Stimulated activated CD4-positive, alpha-beta T cell treated with anti-CD3 and anti-CD28 coated beads, Interleukin-15, amount 100 ng/mL, for 1 hour (primary cell): ENCODE measurements around the gene SIK2.
"Not testable (repeated sequence)": the region's sequence is repeated elsewhere in the genome, so short reads cannot be mapped to it uniquely, and the experiment has no call there.

ENCODE experiments used
- DNase-seq, 2 donors: peaks; one replicate each; pipeline ENCODE4 v3.0.0-alpha.2; 2020; ENCODE audit warnings: low read depth in 1 of 2, low spot score in 1 of 2

The SIK2 gene

DNA sequence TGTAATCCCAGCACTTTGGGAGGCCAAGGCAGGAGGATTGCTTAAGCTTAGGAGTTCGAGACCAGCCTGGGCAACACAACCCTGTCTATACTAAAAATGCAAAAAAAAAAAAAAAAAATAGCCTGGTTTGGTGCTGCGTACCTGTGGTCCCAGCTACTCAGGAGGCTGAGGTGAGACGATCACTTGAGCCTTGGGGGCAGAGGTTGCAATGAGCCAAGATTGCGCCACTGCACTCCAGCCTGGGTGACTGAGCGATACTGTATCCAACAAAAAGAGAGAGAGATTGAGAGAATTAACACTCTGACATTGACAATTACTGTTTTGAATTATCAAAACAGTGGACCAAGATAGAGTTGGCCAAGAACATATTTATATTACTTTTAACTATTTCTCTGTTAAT lies 53.7 kb downstream of the SIK2 start:
- DNase-seq = no peak

DNA sequence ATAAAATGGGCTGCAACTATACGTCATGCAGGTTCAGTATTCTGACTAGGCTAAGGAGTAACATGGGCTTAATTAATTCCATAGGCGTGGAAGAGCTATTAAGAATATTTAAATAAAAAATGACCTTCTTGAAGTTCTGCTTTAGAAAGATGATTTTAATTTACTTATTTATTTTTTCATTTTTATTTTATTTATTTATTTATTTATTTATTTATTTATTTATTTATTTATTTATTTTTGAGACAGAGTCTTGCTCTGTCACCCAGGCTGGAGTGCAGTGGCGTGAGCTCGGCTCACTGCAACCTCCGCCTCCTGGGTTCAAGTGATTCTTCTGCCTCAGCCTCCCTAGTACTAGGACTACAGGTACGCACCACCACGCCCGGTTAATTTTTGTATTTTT lies 55.7 kb downstream of the SIK2 start:
- DNase-seq = not testable (repeated sequence)

DNA sequence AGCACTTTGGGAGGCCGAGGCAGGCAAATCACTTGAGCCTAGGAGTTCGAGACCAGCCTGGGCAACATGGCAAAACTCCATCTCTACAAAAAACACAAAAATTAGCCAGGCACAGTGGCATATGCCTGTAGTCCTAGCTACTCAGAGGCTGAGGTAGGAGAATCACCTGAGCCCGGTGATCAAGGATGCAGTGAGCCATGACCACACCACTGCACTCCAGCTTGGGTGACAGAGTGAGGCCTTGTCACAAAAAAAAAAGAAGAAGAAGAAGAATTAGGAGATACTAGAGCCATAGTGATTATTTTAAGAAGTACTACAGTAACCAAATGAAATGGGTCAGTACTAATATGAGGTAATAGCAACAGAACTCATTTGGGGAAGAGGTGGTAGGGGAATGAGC lies 56.2 kb downstream of the SIK2 start:
- DNase-seq = not testable (repeated sequence)

DNA sequence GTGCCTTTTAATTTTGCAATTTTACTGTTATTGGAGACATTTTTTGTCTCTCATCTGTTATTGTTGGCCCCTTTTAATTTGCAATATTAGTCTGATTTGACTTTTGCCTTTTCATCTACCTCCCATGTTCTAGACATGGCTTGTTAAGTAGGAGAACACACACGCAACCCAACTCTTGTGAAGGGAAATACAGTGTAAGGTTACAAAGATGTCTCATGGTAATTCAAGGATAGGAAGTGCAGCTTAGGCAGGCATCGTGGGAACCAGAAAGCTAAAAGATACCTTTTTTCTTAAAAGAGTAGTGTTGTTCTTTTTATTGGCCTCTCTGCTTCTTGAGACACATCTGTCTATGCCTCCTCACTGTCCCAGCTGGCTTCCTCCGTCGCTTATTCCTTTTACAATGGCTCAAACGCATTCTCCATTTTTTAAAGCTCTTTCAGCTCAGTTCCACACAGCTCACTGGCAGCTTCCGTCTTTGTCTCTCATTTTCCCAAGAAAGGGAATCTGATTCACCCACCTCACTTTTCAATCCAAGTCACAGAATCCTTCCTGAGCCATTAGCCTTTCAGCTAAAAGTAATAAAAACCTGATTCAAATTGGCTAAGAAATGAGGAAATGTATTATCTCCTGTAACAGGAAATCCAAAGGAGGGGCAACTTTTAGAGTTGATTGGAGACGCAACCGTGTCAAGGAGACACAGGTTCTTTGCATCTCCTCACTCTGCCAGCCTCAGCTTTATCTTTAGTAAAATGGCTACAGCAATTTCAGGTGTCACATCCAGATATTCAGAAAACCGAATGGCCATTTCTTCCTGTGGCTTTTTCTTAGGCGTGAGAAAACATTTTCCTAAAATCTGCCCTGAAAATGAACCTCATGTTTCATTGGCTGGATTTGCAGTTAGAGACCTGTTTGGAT lies 57.2 kb downstream of the SIK2 start:
- DNase-seq = no peak

DNA sequence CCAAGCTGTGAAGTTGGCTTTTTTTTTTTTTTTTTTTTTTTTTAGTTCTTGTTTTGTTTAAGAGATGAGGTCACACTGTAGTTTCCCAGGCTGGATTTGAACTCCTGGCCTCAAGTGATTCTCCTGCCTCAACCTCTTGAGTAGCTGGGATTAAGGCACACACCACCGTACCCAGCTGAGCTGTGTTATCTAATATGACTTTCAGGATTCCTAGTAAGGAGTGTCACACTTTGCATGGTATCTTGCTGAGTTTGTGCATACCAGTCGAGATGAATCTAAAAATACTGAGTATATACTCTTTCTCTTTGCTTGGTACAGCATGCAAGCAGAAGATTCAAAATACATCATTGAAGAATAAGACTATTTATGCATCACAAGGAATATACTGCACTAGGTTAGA lies 58.6 kb downstream of the SIK2 start:
- no peak for DNase-seq

DNA sequence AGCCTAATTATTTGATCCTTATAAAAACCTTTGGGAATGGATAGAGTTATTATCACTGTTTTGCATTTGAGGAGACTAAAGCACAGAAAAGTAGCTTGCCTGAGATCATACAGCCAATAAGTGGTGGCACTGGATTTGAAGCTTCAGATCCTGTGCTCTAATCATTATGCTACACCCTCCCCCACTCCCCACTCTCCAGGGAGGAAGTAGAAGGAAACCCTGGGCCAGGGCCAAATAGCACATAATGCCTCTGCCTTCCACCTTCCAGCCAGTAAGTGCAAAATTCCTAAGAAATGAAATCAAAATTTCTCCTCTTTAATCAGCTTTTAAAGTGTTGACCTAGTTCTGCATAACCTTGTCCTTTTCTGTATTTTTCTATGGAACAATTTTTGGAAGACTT lies 61.6 kb downstream of the SIK2 start:
- DNase-seq = no peak

DNA sequence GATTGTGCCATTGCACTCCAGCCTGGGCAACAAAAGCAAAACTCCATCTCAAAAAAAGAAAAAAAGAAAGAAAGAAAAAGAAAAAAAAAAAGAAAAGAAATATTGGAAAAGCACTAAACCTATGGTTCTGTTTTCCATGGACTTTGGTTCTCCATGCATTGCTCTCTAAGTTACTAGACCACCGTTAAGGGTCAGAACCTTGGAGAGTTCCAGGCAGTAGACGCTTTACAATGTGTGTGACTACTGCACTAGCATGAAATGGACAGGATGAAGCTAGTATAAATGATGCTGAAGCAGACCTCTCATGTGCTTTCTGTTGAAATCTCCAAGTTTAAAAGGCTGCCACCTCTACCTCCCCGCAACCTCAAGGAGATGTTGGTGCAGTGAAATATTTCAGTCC lies 63.5 kb downstream of the SIK2 start:
- no peak for DNase-seq

DNA sequence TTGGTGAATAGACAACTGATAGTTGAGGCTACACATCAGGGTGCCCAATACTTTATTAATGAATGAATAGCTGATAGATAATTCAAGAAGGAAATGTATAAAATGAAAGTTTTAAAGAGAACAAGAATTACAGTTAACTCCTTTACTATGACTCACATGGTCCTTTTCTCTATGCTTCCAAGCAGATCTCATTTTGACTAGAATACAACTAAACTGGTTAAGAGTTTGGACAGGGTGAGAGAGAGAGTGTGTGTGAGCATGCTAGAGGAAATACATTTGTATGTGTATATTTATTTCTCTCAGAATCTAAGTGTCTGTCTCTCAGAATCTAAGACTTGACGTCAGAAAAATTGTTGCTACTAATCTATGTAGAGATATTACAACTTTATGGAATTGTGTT lies 66.7 kb downstream of the SIK2 start:
- no peak for DNase-seq

DNA sequence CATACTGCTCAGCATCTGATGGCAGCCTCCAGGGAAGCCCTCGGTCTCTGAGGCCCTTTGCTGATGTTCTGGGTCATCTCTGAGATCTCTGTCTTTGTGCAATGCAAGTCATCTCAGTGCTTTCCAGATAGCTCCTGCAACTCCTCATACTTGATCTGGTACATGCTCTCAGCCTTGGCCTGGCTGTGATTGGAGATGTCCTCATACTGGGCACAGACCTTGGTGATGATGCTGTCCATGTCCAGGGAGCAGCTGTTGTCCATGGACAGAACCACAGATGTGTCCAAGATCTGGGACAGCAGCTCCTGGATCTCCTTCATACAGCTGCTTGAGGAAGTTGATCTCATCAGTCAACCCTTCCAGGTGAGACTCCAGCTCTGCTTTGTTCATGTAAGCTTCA lies 69.1 kb downstream of the SIK2 start:
- DNase-seq = no peak

DNA sequence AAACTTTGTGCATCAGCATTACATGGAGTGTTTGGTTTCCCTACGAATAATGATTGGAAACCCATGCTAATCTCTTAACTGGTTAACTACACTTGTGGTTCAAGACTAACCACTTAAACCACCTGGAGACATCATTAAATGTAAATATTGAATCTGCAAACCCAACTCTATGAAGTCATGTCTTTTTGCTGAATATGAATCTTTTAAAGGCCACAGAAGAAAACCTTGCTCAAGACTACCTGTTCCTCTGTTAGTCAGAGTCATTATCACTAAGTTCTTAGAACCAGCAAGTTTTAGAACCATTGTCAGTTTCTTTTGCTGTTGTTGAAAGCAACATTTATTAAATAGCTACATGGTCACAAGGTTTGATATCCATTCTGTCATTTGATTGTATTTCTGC lies 70.7 kb downstream of the SIK2 start:
- DNase-seq = no peak

DNA sequence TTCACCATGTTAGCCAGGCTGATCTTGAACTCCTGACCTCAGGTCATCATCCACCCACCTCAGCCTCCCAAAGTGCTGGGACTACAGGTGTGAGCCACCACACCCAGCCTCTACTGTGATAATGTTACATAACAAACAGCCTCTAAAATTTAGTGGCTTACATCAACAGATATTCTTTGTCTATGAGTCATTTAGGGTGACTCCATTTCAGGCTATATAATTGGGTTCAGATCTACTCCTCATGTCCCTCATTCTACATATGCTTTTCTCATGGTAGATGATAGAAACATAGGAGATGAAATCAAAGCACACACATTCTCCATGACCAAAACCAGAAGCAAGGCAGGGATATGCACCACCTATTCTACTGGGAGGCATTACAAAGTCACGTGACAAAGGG lies 72.7 kb downstream of the SIK2 start:
- no peak for DNase-seq

DNA sequence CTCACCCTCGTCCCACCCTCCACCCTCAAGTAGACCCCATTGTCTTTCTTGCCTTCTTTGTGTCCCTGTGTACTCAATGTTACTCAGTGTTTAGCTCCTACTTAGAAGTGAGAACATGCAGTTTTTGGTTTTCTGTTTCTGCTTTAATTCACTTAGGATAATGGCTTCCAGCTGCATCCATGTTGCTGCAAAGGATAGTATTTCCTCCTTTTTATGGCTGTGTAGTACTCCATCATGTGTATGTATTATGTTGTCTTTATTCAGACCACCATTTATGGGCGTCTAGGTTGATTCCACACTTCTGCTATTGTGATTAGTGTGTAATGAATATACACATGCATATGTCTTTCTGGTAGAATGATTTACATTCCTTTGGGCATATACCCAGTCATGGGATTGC lies 73.6 kb downstream of the SIK2 start:
- DNase-seq = no peak

DNA sequence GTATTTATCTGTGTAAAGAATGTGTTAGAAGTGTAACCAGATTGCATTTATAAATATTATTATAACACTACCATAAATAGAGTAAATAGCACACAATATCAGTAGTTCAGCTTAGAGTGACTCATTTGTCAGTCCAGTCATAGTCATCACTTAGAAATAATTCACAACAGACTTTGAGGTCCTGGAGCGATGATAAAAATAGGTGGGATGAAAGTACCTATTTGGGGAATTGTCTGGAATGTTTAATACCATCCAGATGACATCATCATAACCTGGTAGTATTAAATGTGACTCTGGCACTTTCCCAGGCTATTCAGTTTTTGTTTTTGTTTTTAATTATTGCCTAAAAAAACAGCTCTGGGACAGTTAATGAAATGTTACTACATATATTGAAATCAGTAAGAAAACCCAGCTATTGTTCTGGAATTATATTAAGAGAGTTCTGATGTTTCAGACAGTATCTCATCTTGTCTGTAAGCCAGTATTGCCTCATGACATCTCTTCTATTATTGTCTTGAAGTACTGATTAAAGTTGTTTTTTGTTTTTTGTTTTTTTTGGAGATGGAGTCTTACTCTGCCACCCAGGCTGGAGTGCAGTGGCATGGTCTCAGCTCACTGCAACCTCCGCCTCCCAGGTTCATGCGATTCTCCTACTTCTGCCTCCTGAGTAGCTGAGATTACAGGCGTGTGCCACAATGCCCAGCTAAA lies 74.8 kb downstream of the SIK2 start:
- no peak for DNase-seq

DNA sequence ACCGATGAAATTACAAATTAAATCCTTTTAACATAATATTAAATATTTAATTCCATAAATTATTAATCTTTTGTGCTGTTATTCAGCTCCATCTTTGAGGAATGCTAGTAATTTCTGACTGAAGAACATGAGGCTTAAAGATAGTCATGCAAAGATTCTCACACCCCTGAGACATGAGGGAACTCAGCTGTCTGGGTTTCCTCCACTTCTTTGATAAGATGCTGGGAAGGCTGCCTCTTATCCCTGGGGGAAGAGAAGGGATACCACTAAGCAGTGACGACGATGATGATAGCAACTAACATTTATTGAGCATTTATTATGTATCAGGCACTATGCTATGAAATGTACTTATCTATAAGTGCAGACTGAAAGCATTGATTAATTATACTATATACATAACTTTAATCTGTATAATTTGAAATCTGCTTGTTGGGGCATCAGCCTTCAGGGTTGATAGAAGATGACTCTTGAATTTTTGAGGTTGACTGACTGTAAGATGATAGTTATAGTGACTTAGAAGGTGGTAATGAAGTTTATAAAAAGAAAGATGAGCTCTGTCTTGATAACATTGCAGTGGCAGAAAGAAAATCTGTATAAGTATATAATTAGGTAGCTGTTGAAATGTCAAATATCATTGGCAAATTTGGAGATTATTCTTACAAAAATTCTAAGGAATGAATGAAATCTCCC lies 78.4 kb downstream of the SIK2 start:
- no peak for DNase-seq

DNA sequence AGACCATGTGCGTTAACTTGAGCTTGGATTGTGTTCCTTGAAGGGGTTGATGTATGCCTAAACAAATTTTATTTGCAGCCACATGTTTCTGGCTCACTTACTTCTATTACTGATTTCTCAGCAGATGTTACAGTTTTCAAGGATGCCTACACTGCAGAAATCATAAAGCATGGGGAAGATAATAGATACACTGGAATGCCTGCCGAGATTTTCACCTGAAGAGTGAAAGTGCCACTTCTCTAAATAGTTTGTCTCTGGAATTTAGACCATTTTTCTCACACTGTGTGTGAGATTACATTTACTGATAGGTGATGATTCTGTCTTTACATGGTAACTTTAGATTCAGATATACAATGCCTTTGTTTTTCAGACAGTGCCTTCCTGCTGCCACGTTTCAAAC lies 81.6 kb downstream of the SIK2 start:
- no peak for DNase-seq

DNA sequence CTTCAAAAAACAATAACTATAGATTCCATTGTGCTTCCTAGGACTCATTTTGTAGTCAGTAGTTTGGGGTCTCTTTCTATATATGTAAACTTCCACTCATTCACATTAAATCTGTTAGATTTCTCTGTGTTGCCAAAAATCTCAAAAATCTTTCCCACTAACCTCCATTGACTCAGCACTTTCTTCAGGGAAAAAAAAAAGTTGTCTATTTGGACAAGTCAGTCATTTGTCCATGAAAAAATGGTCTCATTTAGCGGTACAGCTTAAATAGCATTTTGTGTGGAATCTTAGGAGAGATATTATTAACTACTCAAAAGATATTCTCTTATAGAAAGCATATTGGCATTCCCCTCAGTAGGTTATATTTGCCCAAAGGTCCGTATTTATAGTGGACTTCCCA lies 82.0 kb downstream of the SIK2 start:
- DNase-seq = no peak

DNA sequence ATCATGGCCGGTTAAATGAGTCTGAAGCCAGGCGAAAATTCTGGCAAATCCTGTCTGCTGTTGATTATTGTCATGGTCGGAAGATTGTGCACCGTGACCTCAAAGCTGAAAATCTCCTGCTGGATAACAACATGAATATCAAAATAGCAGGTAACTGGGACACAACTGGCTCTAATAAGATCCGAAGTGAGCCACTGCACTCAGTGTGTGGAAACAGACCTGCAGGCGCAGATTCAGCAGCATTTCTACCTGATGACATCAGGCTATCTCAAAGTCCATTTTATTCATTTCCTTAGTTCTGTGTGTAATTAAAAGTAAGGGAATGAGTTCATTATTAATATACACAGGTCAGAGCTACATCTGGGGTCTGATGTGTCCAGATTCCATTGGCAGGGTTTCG lies 85.8 kb downstream of the SIK2 start:
- DNase-seq = no peak

DNA sequence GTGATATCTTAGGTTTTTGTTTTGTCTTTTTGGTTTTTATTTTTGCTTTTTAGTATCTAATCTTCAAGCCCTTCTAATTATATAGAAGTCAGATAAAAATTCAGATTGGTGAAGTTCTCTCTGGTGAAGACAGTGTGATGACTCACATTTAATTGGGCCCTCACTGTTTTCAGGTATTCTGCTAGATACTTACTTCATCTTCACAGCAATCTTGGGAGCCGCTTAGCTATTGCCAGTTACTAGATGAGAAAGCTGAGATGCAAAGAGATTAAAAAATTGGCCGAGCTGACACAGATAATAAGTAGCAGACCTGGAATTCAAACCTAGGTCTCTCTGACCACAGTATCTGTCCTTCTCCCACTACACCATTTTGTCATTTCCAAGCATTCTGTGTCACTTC lies 88.9 kb downstream of the SIK2 start:
- DNase-seq = no peak

DNA sequence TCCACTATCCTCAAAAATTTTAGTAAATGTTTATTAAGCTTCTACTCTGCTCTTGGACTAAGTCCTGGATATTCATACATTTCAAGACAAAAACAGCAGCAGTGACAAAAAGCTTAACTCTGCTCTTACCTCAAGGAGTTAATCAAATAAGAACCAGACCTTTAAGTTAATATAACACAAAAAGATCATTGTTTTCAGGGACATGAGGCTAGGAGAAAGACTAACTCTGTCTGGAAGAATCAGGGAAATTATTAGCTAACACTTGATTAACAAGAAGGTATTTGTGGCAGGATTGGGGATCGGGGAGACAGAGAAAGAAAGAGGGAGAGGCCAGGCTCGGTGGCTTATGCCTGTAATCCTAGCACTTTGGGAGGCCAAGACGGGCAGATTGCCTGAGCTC lies 89.5 kb downstream of the SIK2 start:
- DNase-seq = no peak

DNA sequence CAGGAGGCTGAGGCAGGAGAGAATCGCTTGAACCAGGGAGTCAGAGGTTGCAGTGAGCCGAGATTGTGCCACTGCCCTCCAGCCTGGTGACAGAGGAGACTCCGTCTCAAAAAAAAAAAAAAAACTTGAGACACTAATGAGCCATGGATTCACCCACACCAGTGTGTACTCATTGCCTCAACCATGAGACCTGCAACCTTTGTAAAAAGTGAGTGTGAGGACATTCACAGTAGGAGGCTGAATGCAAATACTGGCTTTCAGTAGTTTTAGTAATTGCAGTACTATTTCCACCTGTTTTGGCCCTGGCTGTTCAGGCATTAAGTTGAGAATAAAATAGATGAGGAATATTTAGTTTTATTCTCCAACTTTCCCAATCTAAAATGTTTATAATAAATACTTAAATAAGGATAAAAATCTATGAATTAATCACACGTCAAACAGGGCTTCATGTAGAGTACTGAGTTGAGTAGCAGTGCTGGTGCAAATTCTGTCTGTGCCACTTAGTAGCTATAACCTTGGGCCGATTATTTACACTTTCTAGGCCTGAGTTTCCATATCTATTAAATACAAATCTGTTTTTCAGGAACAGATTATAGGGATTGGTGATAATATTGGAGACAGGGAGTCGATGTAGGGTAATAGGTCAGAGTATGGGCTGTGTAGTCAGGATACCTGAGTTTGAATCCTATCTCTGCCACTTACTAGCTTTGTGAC lies 91.1 kb downstream of the SIK2 start:
- DNase-seq = no peak

DNA sequence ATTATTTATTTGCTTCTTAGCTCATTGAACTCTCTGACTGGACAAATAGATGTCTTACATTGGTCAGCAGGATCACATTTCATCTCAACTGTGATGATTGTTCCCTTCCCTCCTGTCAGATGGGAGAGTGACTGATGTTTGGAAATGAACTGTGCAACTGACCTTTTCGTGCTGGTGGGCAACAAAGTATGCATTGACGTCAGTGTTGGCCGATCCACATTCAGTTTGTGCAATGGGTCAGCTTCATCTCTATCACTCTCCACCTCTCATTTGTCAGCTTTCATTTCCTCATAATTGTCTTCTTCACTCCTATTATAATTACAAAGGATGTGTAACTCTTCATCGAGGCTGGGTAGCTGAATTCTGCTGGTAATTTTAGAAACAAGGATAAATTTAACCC lies 92.6 kb downstream of the SIK2 start:
- no peak for DNase-seq
